ENCODE measurements around the gene PIGU. TPM values are rescaled to one million over a fixed set of nuclear protein-coding genes. Genes with fewer than 3 reads are reported as not detected.

The PIGU gene
- total RNA-seq, 1 donor from 2014 or later: 24.4 TPM

DNA sequence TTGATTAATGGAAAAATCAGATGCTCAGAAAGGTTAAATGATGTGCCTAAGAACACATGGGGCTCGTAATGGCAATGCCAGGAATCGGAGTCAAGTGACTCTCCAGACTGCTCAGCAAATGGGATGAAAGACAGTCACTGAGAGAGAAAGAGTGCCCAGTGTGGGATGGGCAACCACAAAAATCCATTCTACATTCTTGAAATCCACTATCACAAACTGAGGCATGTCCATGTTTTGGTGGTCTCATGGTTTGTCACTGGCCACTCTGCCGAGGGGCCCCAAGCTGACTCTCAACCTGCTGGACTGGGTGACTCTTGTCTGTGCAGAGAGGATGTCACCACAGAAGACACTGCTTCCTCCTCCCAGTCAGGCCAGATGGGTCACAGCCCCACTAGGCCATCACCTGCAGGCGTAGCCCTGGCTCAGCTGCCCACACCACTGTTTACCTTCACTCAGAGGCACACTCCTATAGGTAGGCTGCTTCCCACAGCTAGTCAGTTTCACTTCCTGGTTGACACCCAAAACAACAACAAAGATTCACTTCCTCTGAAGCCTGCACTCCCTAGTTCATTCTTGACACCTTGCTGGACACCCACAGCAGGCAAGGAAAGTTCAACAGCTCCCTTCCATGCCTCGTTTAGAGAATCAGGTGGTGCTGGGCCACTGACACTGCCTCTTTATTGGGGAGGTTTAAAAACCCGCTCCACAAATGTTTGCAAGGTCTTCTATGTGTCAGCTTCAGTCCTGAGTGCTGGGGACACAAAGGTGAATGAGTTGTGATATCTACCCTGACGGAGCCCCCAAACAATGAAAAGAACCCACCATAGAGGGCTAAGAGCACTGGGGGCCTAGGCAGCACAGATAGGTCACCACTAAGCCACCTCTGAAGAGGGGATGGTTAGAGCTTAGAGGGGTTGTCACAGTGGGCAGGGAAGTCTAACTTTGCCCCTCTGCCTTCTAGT, 96.6 kb downstream of the PIGU start:
- DNase-seq (ENCODE audit: low read depth): peak; percentile 76

DNA sequence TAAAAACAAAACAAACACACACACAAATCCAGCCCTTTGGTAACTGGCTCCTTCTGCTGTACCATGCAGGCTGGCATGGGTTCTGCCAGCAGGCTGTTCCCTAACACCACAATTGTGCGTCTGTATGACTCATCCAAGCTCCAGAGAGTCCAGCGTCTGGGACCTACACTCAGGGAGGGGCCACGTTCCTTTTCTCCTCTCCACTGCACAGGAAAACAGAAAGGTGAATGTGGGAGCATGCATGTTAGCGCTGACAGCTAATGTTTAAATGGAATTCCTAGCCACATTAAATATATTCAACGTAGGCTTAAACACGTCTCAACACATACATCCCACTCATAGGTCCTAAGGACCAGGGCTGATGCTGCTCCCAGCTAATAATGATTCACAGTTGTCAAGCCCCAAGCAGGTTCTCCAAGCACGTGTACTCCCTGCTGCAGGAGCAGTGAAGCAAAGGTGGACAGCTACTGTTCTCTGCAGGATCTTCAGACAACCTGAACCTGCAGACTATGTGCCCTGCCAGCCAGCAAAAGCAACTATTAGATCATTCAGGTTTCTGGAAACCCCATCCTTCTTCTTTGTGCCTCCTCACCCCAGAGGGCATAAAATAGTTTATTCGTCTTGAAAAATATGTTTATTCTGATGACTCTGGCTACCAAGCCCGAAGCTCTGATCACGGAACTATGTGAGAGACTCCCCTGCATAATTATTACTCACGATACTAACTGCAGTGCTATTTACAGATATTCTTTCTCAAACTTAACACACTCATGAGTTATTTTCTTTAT, 97.5 kb downstream of the PIGU start:
- DNase-seq (ENCODE audit: low read depth): peak; percentile 86

DNA sequence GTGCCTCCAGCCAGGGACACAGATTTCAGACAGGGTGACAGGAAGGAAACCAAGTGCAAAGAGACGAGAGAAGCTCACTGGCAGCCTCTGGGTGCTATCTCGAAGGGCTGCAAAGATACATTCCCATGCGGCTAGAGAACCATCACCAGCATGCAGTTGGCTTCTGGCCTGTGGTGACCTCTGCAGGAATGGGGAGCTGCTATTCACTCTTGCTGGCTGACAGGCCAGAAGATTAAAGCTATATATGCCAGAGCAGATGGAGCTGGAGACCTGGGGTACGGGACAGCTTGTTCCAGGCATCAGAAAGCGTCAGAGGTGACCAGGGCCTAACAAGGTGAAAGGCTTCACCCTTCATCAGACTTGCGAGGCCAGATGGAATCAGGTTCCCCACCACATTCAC, 98.4 kb downstream of the PIGU start:
- peak; percentile 29 for DNase-seq (ENCODE audit: low read depth)

DNA sequence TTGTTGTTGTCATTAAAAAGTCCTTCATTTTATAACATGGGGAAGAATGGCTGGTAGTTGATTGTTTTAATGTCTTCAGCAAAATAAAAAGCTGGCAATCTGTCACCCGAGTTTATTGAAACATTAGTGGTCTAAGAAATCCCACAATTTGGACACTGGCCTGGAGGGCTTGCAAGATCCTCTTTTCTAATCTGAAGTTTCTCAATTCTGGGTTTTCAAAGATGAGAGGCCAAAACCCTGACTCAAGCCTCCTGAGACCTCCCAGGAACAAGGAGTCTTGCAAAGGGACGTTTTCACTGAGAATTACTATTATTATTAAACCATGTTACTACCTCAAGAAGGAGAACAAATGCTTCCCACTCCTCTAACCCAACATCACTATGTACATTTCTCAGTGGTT, 98.9 kb downstream of the PIGU start:
- DNase-seq (ENCODE audit: low read depth): no peak

DNA sequence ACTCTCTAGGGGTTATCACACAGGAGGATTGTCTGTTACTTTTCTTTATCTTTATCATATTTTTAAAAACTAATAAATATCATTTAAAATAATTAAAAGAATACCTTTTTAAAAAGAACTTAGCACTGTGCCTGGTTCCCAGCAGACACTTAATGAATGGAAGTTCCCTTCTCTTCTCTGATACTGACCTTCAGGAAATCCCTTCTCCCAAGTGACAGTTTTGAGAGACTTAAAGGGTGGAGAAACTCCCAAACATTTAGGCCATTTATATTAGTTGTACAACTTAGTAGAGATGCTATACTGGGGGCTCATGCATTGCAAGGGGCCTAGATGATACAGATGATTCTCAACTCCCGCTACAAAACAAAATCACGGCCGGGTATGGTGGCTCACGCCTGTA, 99.8 kb downstream of the PIGU start:
- no peak for DNase-seq (ENCODE audit: low read depth)

DNA sequence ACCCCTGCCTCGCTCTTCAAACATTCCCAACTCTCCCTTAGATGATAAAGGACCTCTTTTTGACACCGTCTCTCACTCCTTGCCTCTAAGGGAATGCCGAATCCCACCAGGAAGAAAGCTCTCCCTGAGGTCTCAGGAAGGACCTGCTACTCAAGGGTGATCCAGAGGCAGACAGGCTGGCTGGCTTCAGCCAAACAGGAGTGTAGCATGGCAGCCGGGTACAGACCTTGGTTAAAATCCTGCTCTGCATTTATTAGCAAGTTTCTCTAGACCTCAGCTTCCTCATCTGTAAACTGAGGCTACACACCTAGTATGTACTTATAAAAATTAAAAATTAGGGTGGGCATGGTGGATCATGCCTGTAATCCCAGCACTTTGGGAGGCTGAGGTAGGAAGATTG, 101.1 kb downstream of the PIGU start:
- DNase-seq (ENCODE audit: low read depth): no peak

DNA sequence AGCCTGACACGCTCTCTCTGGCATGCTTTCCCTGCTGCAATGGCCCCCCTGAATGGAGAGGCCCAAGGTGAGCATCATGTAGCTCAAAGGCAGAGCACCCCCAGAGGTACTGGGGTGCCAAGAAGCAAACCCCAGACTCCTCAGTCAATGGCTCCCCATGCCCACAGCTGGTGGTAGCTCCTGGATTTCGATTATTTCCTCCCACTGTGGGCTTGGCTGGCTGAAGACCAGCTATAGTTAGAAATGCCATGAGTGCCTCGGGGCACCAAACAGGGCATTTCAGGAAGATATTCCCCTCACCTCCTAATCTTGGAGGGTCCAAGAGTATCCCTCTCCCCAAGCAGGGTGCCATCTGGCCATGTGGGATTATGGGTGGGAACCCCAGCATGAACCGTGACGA, 101.6 kb downstream of the PIGU start:
- DNase-seq (ENCODE audit: low read depth): no peak

DNA sequence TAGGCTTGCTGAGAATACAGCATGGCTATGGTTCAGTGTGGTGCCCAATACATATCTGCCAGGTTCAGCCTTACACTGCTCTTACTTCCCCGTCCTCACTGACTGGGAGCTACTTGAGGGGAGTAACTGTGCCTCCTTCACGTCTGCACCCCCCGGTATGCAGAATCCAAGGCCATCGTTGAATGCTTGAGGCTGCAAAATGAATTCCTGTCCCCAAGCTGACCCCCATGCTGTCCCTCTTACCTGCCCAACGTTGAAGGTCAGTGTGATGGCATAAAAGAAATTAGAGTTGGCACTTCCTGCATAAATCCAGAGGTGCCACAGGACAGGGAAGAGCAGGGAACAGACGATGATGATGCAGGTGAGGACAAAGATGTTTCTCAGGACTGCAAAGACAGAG, 102.0 kb downstream of the PIGU start:
- DNase-seq (ENCODE audit: low read depth): no peak

DNA sequence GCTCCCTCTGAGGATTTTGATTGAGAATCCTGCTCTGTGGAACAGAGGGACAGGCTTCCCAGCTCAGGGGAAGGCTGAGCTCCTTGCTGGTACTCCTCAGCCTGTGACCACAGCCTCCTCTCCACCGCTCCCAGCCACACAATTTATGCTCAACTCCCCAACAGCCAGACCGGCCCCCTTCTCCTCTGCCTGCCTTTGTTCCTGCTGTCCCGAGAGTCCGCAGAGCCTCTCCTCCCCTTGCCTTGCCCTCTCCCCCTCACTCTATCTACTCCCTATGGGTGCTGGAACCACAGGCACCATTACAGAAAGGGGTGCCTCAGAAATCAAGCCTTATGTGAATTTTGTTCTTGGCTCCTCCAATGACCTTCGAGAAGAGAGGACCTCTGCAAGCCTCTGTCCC, 102.5 kb downstream of the PIGU start:
- no peak for DNase-seq (ENCODE audit: low read depth)

DNA sequence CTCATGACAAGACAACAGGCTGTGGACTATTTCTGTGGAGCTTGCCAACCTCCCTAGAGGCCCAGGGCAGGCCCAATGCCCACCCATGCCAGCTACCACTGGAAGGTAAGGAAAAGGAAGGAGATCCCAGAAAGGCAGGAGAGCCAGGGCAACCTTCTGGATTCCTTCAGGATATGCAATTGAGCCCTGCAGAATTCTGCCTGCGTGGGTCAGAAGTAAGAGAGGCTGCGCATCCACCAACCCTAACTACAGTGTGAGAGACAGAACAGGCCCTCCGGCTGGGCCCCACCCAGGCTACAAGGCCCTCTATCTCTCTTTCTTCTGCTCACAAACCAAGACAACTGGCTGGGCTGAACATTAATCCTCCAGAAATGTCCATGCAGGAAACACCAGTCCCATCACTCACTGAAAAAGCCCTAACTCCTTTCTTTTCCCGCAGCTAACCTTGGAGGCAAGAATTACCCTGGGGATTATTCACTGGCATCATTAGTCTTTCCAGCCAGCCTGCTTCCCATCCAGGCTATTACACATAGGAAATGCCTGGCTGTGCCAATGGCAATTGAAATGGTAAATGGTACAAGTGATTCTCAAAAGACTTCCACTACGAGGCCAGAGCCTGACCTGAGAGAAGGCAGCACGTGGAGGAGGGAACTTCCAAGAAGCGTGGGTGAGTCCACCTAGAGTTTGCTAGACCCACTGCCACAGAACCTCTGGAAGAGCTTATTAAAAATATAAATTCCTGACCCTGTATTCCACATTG, 103.2 kb downstream of the PIGU start:
- no peak for DNase-seq (ENCODE audit: low read depth)

DNA sequence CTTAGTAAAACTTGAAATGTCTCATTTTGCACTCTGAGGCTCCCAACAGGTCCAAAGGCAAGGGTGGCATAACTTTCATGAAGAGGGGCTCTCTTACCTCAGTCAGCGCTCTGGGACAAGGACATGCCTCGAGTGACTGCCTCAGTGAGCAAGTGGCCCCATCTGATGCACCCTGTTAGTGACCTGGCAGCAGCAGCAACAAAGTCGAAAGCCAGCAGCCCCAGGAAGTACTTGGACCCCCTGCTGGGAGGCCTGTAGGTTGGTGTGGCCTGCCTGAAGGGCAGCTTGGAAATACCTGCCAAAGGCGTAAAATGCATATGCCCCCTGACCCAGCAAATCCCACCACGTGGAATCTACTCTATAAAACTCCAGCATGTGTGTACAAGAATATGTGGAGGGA, 105.1 kb downstream of the PIGU start:
- no peak for DNase-seq (ENCODE audit: low read depth)

DNA sequence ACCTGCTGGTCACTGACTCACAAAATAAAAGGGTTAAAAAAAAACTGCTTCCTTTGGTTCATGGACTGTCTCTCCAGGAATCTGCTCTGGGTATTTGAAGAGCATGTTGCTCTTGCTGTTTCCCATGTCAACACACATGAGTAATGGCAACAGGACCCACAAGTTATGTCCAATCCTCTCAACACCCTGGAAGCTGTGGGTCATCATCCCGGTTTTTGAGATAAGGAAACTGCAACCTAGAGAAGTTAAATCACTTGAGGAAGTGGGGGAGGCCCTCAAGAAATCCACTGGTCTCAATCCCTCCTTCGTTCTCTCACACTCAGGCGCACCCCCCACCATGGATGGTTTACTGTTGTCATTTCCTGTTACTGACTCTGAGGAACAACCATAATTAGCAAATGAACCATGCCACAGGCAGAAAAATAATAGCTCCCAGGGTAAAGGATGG, 106.0 kb downstream of the PIGU start:
- DNase-seq (ENCODE audit: low read depth): peak; percentile 33

DNA sequence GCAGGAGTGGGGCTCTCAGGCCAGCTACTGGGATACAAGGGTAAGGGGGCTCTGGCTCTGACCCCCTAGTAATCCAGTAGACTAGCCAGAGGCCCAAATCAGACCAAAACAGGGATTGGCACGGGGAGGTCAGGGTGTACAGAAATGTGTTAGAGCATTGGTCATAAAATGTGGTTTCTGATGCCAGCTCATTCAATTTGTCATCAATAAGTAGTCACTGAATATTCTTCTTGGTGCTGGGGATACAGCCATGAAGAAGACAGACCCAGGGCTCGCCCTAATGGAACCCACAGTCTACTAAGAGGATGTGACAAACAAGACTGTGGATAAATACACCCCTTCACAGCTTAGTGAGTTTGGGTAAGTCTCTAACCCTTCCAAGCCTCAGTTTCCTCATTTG, 107.3 kb downstream of the PIGU start:
- DNase-seq (ENCODE audit: low read depth): no peak

DNA sequence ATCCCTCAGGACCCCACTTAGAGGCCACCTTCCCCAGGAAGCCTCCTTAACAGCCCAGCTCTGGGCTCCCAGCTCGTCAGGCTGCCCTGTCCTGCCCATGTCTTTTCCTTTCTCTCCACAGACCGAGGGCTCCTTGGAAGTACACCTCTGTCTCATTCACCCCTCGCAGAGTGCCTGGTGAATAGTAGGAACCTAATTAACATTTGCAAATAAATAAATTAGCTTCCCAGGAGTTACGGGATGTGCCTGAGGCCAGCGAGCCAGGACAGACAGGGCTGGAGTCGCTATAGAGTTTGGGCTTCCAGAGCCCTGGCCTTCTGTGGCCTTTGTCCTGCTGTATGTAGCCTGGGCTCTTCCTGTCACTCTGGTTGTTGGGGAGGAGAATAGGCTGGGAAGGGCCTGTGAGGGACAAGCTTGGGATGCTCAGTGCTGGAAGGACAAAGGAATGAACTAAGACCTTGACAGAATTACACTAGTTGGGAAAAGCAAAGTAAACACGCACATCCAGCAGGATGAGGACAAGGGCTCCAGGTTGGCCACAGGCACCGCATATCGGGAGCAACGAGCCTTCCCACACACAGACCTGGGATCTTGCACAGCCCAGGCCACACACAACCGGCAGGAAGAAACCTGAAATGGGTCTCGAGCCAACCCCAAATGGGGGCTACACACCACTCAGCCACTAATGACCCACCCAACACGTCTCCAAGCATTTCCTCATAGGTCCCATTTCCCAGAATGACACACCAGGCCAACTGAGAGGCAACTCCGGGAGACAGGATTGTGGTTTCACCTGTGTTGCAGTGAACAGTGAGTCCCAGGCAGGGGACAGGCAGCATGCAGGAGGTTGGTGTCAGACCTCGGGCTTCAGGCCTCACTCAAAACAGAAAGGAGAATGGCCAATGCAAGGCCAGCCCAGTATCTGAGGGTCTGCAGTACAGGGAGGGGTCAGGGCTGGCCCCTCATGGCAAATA, 108.7 kb downstream of the PIGU start:
- DNase-seq (ENCODE audit: low read depth): no peak

DNA sequence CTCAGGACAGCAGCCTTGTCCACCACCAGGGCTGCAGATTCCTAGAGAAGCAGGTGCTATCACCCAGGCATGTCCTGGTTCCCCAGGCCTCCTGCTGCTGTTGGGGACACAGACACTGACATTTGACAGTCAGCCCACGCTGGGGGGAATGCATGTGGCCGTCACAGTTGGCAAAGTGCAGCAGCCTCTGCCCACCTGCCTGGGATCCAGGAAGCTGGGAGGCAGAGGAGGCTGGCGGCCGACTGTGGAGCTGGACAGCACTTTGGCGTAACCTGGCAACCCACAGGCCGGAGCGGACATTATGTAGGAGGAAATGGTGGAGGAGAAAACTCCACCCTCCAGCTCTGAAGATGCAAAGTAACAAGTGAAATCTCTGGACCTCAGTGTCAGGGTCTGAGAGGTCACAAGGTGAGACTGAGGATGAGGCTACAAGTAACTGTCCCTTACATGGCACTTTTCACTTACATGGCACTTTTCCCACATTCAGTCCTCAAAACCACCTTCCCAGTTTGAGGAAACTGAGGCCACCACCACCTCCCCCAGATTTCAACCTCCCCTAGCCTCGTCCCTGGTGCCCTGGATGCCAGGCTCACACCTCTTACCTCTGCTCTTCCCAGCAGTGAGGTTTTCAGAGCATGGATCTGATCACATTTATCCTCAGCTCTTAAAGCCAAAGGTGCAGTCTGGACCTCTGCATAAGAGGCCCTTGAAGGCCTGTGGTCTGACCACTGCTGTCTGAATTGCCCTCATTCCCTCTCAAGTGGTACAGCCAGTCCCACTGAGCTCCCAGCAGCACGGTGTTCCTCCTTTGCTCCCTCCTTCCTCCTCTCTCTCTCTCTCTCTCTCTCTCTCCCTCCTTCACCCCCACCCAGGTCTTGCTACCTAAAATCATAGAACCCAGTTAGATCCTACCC, 109.7 kb downstream of the PIGU start:
- no peak for DNase-seq (ENCODE audit: low read depth)

DNA sequence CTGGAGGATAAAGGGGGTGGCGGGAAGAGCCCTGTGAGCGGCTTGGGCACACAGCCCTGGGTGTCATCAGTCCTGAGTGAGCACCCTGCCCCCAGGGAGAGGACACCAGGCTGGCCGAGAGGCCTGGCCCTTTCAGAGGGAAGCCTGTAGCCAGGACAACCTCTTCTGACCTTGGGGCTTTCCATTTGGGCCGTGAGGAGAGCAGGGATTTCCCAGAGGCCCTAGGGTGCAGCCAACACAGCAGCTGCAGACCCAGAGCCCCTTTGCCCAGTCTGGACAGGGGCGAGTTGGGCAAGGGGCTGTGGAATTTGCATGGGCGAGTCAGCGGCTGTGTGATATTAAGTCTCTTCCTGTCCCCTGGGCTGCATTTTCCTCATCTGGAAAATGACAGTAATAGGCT, 112.1 kb downstream of the PIGU start:
- peak; percentile 37 for DNase-seq (ENCODE audit: low read depth)

DNA sequence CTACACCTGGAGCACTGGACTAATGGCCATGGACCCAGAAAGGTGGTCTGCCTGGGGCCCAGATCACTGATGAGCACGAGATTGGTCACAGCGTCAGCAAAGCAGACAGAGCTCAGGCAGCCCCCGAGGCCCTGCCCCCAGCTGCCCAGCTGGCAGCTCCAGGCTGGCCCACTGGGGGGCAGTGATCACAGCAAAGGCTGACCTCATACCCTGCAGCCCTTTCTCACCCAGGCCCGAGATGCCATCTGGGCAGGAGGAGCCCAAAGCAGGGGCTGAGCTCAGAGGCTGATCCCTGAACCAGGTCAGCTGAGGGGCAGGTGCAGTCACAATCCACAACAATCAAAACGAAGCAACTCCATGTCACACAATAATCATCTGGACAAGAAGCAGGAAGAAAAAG, 114.3 kb downstream of the PIGU start:
- peak; percentile 77 for DNase-seq (ENCODE audit: low read depth)

DNA sequence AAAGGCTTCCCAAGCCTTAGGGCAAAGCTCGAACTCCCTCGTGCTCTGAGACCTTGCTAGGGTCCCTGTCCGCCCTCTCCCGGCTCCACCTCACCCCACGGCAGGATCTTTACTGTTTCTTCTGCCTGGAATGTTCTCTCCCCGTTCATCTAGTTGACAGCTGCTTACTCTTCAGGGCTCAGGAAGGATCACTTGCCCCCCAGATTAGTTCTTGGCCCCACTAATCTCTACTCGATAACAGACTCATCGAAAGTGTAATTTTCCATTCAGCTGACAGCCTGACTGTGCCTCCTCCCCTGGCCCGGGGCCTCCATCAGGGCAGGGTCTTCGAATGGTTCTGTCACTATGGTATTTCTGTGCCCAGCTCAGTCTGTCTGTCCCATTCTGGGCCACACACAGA, 115.2 kb downstream of the PIGU start:
- no peak for DNase-seq (ENCODE audit: low read depth)

DNA sequence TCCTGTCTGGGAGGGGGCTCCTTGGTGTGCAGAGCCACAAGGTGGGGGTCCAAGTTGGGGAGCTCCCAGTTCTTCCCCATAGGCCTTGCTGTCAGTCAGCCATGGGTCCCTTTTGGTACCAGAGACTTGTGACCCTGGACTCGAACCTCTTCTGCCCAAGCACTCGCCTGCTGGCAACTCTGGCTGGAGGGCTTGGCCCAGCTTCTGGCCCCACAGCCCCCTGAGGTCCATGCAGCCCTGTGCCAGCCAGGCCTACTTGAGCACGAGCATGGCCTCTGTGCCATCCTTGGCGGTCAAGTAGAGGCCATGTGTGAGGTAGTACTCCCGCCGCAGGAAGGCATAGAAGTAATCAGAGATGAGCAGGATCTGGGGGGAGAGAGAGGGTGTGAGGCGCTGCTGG, 116.3 kb downstream of the PIGU start:
- no peak for DNase-seq (ENCODE audit: low read depth)

Measured in myocyte (in vitro differentiated cells).